ENCODE results near the gene UNC13B. TPM values are rescaled to one million over a fixed set of nuclear protein-coding genes. Genes with fewer than 3 reads are reported as not detected.

Gene UNC13B
- total RNA-seq, 1 donor from 2014 or later: 30.5 TPM

- Mint-ChIP-seq H3K27ac (ENCODE audit: unreplicated experiment) (no peak overlapping the region), H3K4me1 (ENCODE audit: low read depth, unreplicated experiment) (peaks cover 1% of the 10 kb centered on the region), H3K36me3 (ENCODE audit: low read depth, unreplicated experiment) (peaks cover 24% of the 10 kb centered on the region), H3K4me3 (ENCODE audit: unreplicated experiment) (no peak overlapping the region), H3K27me3 (ENCODE audit: low read depth, unreplicated experiment) (no peaks in the 10 kb centered on the region), H3K9me3 (ENCODE audit: unreplicated experiment) (peaks cover 23% of the 10 kb centered on the region)
- Histone ChIP-seq H3K4me2 (ENCODE audit: low read length) (no peak overlapping the region), H3K36me3 (ENCODE audit: insufficient read depth, low read length) (no peaks in the 10 kb centered on the region), H3K9ac (ENCODE audit: low read length) (no peak overlapping the region), H3K9me3 (ENCODE audit: insufficient read depth, low read depth, low read length) (peaks cover 13% of the 10 kb centered on the region), H3K4me1 (ENCODE audit: insufficient read depth, low read length) (peaks cover 5% of the 10 kb centered on the region), H3K27me3 (ENCODE audit: insufficient read depth, low read length) (no peaks in the 10 kb centered on the region), H3K4me3 (ENCODE audit: insufficient read depth, low read depth, low read length) (no peak overlapping the region), H4K20me1 (ENCODE audit: insufficient read depth, low read length) (no peaks in the 10 kb centered on the region), H3K79me2 (ENCODE audit: insufficient read depth, low read length) (no peaks in the 10 kb centered on the region), H3K27ac (ENCODE audit: low read depth, low read length) (no peak overlapping the region), H2AFZ (ENCODE audit: low read depth, low read length) (no peak overlapping the region)
- no peak for FAIRE-seq
- TF ChIP-seq CTCF (IDR thresholded peaks at IDR 0.05; ENCODE audit: insufficient read depth, low read depth, low read length) (no peak), EZH2 (IDR thresholded peaks at IDR 0.05; ENCODE audit: insufficient read depth, low read length) (no peak)
- DNase-seq (ENCODE audit: low read depth): no peak
These were observed 29.3 kb downstream of the UNC13B start for GRCh38 chr9:35191105-35191504.

- FAIRE-seq: no peak
- TF ChIP-seq EZH2 (IDR thresholded peaks at IDR 0.05; ENCODE audit: insufficient read depth, low read length): no peak
- no peak for TF ChIP-seq CTCF (IDR thresholded peaks at IDR 0.05; ENCODE audit: insufficient read depth, low read depth, low read length)
These were observed 32.0 kb downstream of the UNC13B start for GRCh38 chr9:35193762-35194161.

GRCh38 chr9:35195683-35196082 is 33.9 kb downstream of the UNC13B start:
- Histone ChIP-seq H3K27ac (ENCODE audit: low read depth, low read length) (no peak overlapping the region), H4K20me1 (ENCODE audit: insufficient read depth, low read length) (no peaks in the 10 kb centered on the region), H3K4me3 (ENCODE audit: insufficient read depth, low read depth, low read length) (no peak overlapping the region), H3K4me1 (ENCODE audit: insufficient read depth, low read length) (peaks cover 5% of the 10 kb centered on the region), H3K27me3 (ENCODE audit: insufficient read depth, low read length) (no peaks in the 10 kb centered on the region), H3K4me2 (ENCODE audit: low read length) (no peak overlapping the region), H2AFZ (ENCODE audit: low read depth, low read length) (no peak overlapping the region), H3K9ac (ENCODE audit: low read length) (no peak overlapping the region), H3K36me3 (ENCODE audit: insufficient read depth, low read length) (no peaks in the 10 kb centered on the region), H3K79me2 (ENCODE audit: insufficient read depth, low read length) (no peaks in the 10 kb centered on the region), H3K9me3 (ENCODE audit: insufficient read depth, low read depth, low read length) (peaks cover 13% of the 10 kb centered on the region)
- no peak for FAIRE-seq
- Mint-ChIP-seq H3K4me1 (ENCODE audit: low read depth, unreplicated experiment) (peaks cover 1% of the 10 kb centered on the region), H3K27me3 (ENCODE audit: low read depth, unreplicated experiment) (no peaks in the 10 kb centered on the region), H3K27ac (ENCODE audit: unreplicated experiment) (no peak overlapping the region), H3K4me3 (ENCODE audit: unreplicated experiment) (no peak overlapping the region), H3K36me3 (ENCODE audit: low read depth, unreplicated experiment) (peaks cover 23% of the 10 kb centered on the region), H3K9me3 (ENCODE audit: unreplicated experiment) (peaks cover 26% of the 10 kb centered on the region)
- TF ChIP-seq CTCF (IDR thresholded peaks at IDR 0.05; ENCODE audit: insufficient read depth, low read depth, low read length): no peak
- TF ChIP-seq EZH2 (IDR thresholded peaks at IDR 0.05; ENCODE audit: insufficient read depth, low read length): no peak
- DNase-seq (ENCODE audit: low read depth): peak; percentile 18

More at GRCh38 chr9:35193762-35194161, 32.0 kb downstream of the UNC13B start:
- H3K4me1 Mint-ChIP-seq (ENCODE audit: low read depth, unreplicated experiment): peaks cover 1% of the 10 kb centered on the region
- H3K4me1 ChIP-seq (ENCODE audit: insufficient read depth, low read length): peaks cover 5% of the 10 kb centered on the region
- H3K9me3 ChIP-seq (ENCODE audit: insufficient read depth, low read depth, low read length): peaks cover 13% of the 10 kb centered on the region
- H3K79me2 ChIP-seq (ENCODE audit: insufficient read depth, low read length): no peaks in the 10 kb centered on the region
- DNase-seq (ENCODE audit: low read depth): no peak
- no peak overlapping the region for H2AFZ ChIP-seq (ENCODE audit: low read depth, low read length)
- H3K9ac ChIP-seq (ENCODE audit: low read length): no peak overlapping the region
- H3K4me2 ChIP-seq (ENCODE audit: low read length): no peak overlapping the region
- no peak overlapping the region for H3K4me3 ChIP-seq (ENCODE audit: insufficient read depth, low read depth, low read length)
- peaks cover 28% of the 10 kb centered on the region for H3K9me3 Mint-ChIP-seq (ENCODE audit: unreplicated experiment)
- peaks cover 31% of the 10 kb centered on the region for H3K36me3 Mint-ChIP-seq (ENCODE audit: low read depth, unreplicated experiment)
- no peak overlapping the region for H3K27ac Mint-ChIP-seq (ENCODE audit: unreplicated experiment)
- H4K20me1 ChIP-seq (ENCODE audit: insufficient read depth, low read length): no peaks in the 10 kb centered on the region
- no peak overlapping the region for H3K4me3 Mint-ChIP-seq (ENCODE audit: unreplicated experiment)
- no peaks in the 10 kb centered on the region for H3K36me3 ChIP-seq (ENCODE audit: insufficient read depth, low read length)
- no peaks in the 10 kb centered on the region for H3K27me3 Mint-ChIP-seq (ENCODE audit: low read depth, unreplicated experiment)
- H3K27me3 ChIP-seq (ENCODE audit: insufficient read depth, low read length): no peaks in the 10 kb centered on the region
- H3K27ac ChIP-seq (ENCODE audit: low read depth, low read length): no peak overlapping the region

All from astrocyte (in vitro differentiated cells and primary cell).